Activated naive CD8-positive, alpha-beta T cell (primary cell): Measurements from ENCODE around the gene MFAP3.

ENCODE experiments used
- H3K27ac Mint-ChIP-seq: one replicate; pipeline ENCODE4 v1.8.0; 2021; ENCODE audit warnings: mixed read lengths
- H3K27me3 Mint-ChIP-seq: one replicate; pipeline ENCODE4 v1.8.0; 2021; ENCODE audit warnings: mixed read lengths
- H3K36me3 Mint-ChIP-seq: one replicate; pipeline ENCODE4 v1.8.0; 2021; ENCODE audit warnings: mixed read lengths
- H3K4me1 Mint-ChIP-seq: one replicate; pipeline ENCODE4 v1.8.0; 2021; ENCODE audit warnings: low read depth, mixed read lengths
- H3K4me3 Mint-ChIP-seq: one replicate; pipeline ENCODE4 v1.8.0; 2021; ENCODE audit warnings: mild to moderate bottlenecking, mixed read lengths
- H3K9me3 Mint-ChIP-seq: one replicate; pipeline ENCODE4 v1.8.0; 2021; ENCODE audit warnings: low read depth, mixed read lengths

The MFAP3 gene

GRCh38 chr5:154092356-154093141 is 53.8 kb downstream of the MFAP3 start:
- H3K4me1 Mint-ChIP-seq: no peaks in the 10 kb centered on the region
- no peak overlapping the region for H3K4me3 Mint-ChIP-seq
- H3K9me3 Mint-ChIP-seq: no peaks in the 10 kb centered on the region
- H3K36me3 Mint-ChIP-seq: no peaks in the 10 kb centered on the region
- peaks cover 5% of the 10 kb centered on the region for H3K27me3 Mint-ChIP-seq
- no peak overlapping the region for H3K27ac Mint-ChIP-seq

GRCh38 chr5:154093142-154093532 is 54.4 kb downstream of the MFAP3 start:
- peaks cover 5% of the 10 kb centered on the region for H3K27me3 Mint-ChIP-seq
- no peak overlapping the region for H3K4me3 Mint-ChIP-seq
- H3K36me3 Mint-ChIP-seq: no peaks in the 10 kb centered on the region
- H3K4me1 Mint-ChIP-seq: no peaks in the 10 kb centered on the region
- no peak overlapping the region for H3K27ac Mint-ChIP-seq
- no peaks in the 10 kb centered on the region for H3K9me3 Mint-ChIP-seq

DNA sequence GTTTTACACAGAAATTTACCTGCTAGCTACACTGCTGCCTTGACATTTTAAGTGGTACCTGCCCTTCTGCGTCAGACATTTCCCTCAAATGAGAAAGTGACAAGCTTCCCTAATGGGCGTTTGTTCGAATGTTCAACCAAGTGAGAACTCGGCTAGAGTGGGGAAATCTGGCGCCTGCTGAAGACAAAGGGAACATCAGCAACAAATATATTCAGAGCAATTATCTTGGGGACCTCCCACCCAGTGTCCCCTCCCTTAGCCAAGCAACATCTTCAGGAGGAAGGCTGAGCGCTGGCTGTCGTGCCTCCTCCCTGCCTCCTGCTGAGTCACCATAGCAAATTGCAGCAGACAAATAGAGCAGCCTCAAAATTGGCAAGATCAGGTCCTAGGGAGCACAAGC is 57.1 kb downstream of the MFAP3 start:
- Mint-ChIP-seq H3K9me3 (no peaks in the 10 kb centered on the region), H3K27ac (no peak overlapping the region), H3K27me3 (peaks cover 3% of the 10 kb centered on the region), H3K4me1 (no peaks in the 10 kb centered on the region), H3K36me3 (no peaks in the 10 kb centered on the region), H3K4me3 (no peak overlapping the region)

DNA sequence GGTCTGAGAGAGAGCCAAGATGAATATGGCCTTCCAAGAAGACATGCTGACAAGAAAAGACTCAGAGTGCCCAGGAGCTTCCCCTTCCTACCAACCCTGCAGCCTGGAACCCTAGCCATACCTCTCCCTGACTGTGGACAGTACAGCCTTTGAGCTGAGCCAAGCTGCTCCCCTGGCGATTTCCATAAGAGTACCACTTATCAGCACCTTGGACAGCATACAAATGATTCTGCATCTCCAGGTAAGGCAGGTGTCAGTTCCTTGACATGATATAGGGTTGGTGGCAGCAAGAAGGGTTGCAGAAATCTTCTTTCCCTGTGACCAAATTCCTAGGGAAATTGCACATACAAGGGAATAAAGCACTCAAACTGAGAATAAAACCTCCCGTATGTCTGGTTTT is 58.3 kb downstream of the MFAP3 start:
- no peaks in the 10 kb centered on the region for H3K4me1 Mint-ChIP-seq
- H3K4me3 Mint-ChIP-seq: no peak overlapping the region
- peaks cover 1% of the 10 kb centered on the region for H3K27me3 Mint-ChIP-seq
- no peak overlapping the region for H3K27ac Mint-ChIP-seq
- no peaks in the 10 kb centered on the region for H3K9me3 Mint-ChIP-seq
- H3K36me3 Mint-ChIP-seq: no peaks in the 10 kb centered on the region

GRCh38 chr5:154098465-154098864 is 59.7 kb downstream of the MFAP3 start:
- H3K36me3 Mint-ChIP-seq: no peaks in the 10 kb centered on the region
- peaks cover 1% of the 10 kb centered on the region for H3K27me3 Mint-ChIP-seq
- H3K4me1 Mint-ChIP-seq: no peaks in the 10 kb centered on the region
- H3K27ac Mint-ChIP-seq: no peak overlapping the region
- no peaks in the 10 kb centered on the region for H3K9me3 Mint-ChIP-seq
- no peak overlapping the region for H3K4me3 Mint-ChIP-seq

DNA sequence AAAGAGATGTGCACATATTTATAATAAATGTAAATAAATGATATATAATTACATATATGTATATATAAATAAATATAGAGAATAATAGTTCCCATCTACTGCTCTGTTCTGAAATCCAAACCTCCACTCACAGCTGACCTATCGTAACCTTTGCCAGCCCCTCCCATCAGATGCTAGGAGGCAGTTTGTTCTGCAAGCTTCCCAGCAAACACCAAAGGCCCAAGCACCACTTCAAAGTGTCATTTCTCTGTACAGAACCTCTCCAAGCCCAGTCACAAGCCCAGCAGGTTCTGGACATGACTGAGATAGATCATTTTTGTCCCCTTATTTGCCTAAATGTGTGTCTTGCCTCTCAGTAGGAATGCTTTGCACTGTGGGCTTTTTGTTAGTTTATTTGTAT is 62.4 kb downstream of the MFAP3 start:
- no peaks in the 10 kb centered on the region for H3K36me3 Mint-ChIP-seq
- no peaks in the 10 kb centered on the region for H3K27me3 Mint-ChIP-seq
- H3K4me1 Mint-ChIP-seq: no peaks in the 10 kb centered on the region
- no peak overlapping the region for H3K27ac Mint-ChIP-seq
- no peaks in the 10 kb centered on the region for H3K9me3 Mint-ChIP-seq
- H3K4me3 Mint-ChIP-seq: no peak overlapping the region

- H3K4me3 Mint-ChIP-seq: no peak overlapping the region
- no peaks in the 10 kb centered on the region for H3K27me3 Mint-ChIP-seq
- no peak overlapping the region for H3K27ac Mint-ChIP-seq
- H3K9me3 Mint-ChIP-seq: no peaks in the 10 kb centered on the region
- no peaks in the 10 kb centered on the region for H3K36me3 Mint-ChIP-seq
- no peaks in the 10 kb centered on the region for H3K4me1 Mint-ChIP-seq
These were observed 64.5 kb downstream of the MFAP3 start for GRCh38 chr5:154103233-154103632.
